Fibroblast of the aortic adventitia (primary cell): Measurements from ENCODE around the gene ADH7. TPM values are rescaled to one million over a fixed set of nuclear protein-coding genes. Genes with fewer than 3 reads are reported as not detected.

Experiments
- DNase-seq: peaks from one replicate; pipeline ENCODE4 v3.0.0-alpha.2; 2010; ENCODE audit warnings: low read depth
- H3K4me3 ChIP-seq: 2 replicates; pipeline ENCODE4 v1.5.1; 2011; ENCODE audit warnings: low read depth, mild to moderate bottlenecking, control low read depth, low read length, moderate library complexity
- CTCF ChIP-seq: IDR thresholded peaks from 2 replicates; pipeline ENCODE4 v1.5.1; 2011; ENCODE audit warnings: mild to moderate bottlenecking, low read length, control low read depth, inconsistent platforms; ENCODE audit not compliant: insufficient read depth
- total RNA-seq: library from RNA; depleted of rRNA; stranded (reverse); fragments of >200 nt; gene quantifications from 2 replicates; pipeline ENCODE4 v1.2.3, GENCODE V29; 2012; ENCODE audit warnings: low replicate concordance

Gene ADH7
- total RNA-seq, 1 donor, result 0.09 TPM

- H3K4me3 ChIP-seq, result no peak overlapping the region
- peak; percentile 100 for DNase-seq
- no peak for TF ChIP-seq CTCF
Measured at GRCh38 chr4:99383833-99384392, 51.2 kb downstream of the ADH7 start.

GRCh38 chr4:99383399-99383798, 51.7 kb downstream of the ADH7 start:
- H3K4me3 ChIP-seq, result no peak overlapping the region
- no peak for DNase-seq
- no peak for TF ChIP-seq CTCF

GRCh38 chr4:99382745-99383360, 52.3 kb downstream of the ADH7 start:
- DNase-seq, result peak; percentile 76
- H3K4me3 ChIP-seq, result no peak overlapping the region
- TF ChIP-seq CTCF, result no peak

- DNase-seq, result no peak
- TF ChIP-seq CTCF, result no peak
- H3K4me3 ChIP-seq, result no peak overlapping the region
Measured at GRCh38 chr4:99381588-99382175, 53.5 kb downstream of the ADH7 start.

GRCh38 chr4:99379571-99379970, 55.6 kb downstream of the ADH7 start:
- DNase-seq, result peak; percentile 65
- H3K4me3 ChIP-seq, result no peak overlapping the region
- no peak for TF ChIP-seq CTCF

- TF ChIP-seq CTCF, result no peak
- no peak for DNase-seq
Measured at GRCh38 chr4:99378876-99379275, 56.3 kb downstream of the ADH7 start.

More at GRCh38 chr4:99378876-99379275, 56.3 kb downstream of the ADH7 start:
- H3K4me3 ChIP-seq, result no peak overlapping the region
